ENCODE results near the gene TMEM185B.
"Not testable (repeated sequence)": the region's sequence is repeated elsewhere in the genome, so short reads cannot be mapped to it uniquely, and the experiment has no call there.

TMEM185B gene

GRCh38 chr2:120223034-120223912 lies at the start of gene TMEM185B:
TMEM185B (minus strand) TSS chr2:120223400; CDS start chr2:120222976, 424 bp downstream.
- peak; percentile 94 for DNase-seq

- no peak for DNase-seq
Measured at GRCh38 chr2:120271711-120272379, 48.6 kb upstream of the TMEM185B start.

GRCh38 chr2:120269816-120270215 lies 46.6 kb upstream of the TMEM185B start:
- no peak for DNase-seq

GRCh38 chr2:120269076-120269744 lies 46.0 kb upstream of the TMEM185B start:
- no peak for DNase-seq

GRCh38 chr2:120267348-120267747 lies 44.1 kb upstream of the TMEM185B start:
- peak; percentile 39 for DNase-seq

DNA sequence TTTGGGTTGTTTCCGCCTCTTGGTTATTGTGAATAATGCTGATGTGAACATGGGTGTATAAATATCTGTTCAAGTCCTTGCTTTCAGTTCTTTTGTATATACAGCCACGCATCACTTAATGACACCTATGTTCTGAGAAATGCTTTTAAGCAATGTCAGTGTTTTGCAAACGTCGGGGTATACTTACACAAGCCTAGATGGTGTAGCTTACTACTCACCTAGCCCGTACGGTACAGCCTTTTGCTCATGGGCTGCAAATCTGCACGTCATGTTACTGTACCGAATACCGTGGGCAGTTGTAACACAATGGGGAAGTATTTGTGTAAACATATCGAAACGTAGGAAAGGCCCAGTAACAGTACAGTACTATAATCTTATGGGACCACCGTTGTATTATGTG lies 41.8 kb upstream of the TMEM185B start:
- no peak for DNase-seq

DNA sequence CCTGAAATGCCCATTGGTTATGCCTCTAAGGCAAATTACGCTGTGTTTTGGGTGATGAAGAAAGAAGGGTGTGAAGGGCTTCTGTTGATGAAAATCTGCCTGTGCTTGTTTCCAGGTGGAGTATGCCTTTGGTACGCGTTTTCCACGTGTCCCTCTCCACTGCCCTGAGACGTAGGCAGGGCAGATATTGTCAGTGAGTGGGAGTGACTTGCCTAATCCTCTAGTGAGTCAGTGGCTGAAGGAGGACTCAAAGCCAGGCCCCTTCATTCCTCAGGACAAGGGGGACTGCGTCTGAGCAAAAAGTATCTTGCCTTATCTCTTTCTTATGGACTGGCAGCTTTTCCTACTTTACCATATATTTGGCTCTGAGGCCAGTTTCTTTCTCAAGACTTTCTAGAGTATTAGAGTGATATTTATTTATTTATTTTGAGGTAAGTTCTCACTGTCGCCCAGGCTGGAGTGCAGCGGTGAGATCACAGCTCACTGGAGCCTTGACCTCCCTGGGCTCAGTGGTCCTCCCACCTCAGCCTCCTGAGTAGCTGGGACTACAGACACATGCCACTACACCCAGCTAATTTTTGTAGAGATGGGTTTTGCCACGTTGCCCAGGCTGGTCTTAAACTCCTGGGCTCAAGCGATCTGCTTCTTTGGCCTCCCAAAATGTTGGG lies 39.7 kb upstream of the TMEM185B start:
- DNase-seq, result no peak

GRCh38 chr2:120262150-120262549 lies 39.0 kb upstream of the TMEM185B start:
- DNase-seq, result no peak

GRCh38 chr2:120261387-120262006 lies 38.3 kb upstream of the TMEM185B start:
- peak; percentile 80 for DNase-seq

- DNase-seq, result no peak
Measured at GRCh38 chr2:120260736-120261135, 37.5 kb upstream of the TMEM185B start.

DNA sequence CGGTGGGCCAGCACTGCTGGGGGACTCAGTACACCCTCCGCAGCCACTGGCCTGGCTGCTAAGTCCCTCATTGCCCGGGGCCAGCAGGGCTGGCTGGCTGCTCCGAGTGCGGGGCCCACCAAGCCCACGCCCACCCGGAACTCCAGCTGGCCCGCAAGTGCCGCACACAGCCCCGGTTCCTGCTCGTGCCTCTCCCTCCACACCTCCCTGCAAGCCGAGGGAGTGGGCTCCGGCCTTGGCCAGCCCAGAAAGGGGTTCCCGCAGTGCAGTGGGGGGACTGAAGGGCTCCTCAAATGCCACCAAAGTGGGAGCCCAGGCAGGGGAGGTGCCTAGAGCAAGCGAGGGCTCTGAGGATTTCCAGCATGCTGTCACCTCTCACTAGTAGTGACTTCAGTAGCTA lies 36.7 kb upstream of the TMEM185B start:
- DNase-seq, result not testable (repeated sequence)

DNA sequence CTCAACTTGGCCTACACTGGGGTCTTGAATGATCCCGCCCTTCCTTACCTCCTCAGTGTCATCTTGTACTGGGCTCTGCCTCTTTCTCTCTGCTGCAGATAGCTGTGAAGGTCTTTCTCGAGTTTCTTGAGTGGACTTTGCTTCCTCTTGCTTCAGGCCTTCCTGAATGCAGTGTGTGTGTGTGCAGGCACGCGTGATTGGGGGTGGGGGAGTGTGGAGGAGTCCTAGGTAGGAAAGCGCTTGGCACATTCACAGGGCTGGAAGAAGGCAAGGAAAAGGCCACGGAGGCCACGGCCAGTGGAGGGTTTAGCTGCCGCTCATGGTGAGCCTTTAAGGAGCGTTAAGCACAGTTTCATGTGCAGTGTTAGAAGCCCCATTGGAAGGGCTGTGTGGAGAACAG lies 35.0 kb upstream of the TMEM185B start:
- no peak for DNase-seq

- no peak for DNase-seq
Measured at GRCh38 chr2:120257522-120257921, 34.3 kb upstream of the TMEM185B start.

- no peak for DNase-seq
Measured at GRCh38 chr2:120256651-120257000, 33.4 kb upstream of the TMEM185B start.

DNA sequence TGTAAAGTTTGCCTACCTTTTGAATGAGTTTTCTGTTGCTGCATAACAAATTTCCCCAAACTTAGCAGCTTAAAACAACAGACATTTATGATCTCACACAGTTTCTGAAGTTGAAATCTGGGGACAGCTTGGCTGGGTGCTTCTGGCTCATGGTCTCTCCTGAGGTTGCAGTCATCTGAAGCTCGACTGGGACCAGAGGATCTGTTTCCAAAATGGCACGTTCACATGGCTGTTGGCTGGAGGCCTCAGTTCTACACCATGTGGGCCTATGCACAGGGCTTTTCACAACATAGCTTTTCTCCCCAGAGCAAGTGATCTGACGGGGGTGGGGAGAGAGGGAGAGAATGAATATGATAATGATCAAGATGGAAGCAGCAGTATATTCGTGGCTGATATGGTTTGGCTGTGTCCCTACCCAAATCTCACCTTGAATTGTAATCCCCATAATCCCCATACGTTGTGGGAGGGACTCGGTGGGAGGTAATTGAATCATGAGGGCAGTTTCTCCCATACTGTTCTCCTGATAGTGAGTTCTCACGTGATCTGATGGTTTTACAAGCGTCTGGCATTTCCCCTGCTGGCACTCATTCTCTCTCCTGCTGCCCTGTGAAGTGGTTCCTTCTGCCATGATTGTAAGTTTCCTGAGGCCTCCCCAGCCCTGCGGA lies 32.9 kb upstream of the TMEM185B start:
- DNase-seq, result no peak

- no peak for DNase-seq
Measured at GRCh38 chr2:120255071-120255470, 31.9 kb upstream of the TMEM185B start.

- no peak for DNase-seq
Measured at GRCh38 chr2:120254178-120254577, 31.0 kb upstream of the TMEM185B start.

- DNase-seq, result peak; percentile 47
Measured at GRCh38 chr2:120253021-120253882, 30.1 kb upstream of the TMEM185B start.

DNA sequence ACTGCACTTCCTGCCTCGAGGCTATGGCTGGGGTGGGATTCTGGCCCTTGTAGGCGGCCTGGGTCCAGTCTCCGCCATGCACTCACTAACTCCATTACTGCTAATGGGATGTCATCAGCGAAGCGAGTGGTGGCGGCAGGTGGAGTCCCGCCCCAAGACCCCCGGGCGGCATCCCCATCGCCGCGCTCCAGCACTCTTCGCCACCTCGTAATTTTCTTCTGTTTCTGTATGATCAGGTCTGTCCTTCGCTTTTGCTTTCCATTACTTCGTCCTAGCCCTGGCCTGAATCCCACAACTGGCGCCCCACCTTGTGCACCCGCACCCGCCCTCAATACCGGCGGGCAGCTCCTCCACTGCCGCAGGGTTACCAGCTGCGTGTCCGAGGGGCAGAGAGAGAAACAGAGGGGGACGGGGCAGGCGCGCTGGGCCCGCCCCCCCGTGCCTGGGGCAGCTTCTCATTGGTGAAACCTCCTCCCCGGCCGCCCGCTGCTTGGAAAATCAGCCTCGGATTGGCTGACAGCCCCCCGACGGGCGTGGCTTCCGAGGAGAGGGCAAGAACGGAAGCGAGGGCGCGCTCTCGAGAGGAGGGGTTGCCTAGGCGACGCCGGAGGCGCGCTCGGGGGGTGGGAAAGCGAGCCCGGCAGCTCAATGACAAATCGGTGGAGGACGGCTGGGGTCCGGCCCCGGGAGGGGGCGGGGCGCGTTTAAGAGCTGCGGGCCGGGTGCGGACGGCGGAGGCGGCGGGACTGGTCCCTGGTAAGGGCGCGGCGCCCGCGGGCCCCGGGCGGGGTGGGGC lies 29.2 kb upstream of the TMEM185B start, which contains the start of gene RALB:
RALB (plus strand) TSS at position 628 of the 796 bp plus-strand sequence. CDS start 25,813 bp downstream, outside the sequence.
- peak; percentile 99 for DNase-seq

DNA sequence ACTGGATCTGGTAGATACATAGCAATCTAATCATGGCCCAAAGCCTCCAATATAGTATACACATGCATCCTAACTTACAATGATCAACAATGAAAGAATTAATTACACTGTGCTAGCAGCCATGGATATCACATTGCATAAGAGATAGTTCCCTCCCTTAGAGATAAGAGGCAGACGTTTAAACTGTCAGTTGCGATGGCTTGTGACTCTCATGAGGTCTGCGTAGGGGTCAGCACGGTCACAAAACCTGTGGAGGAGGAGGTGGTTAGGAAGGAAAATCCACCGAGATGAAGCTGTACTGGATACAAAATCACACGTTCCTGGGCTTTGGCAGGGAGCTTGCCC lies 28.7 kb upstream of the TMEM185B start:
- no peak for DNase-seq

Data from activated CD4-positive, alpha-beta T cell treated with anti-CD3 and anti-CD28 coated beads for 48 hours (primary cell).